ENCODE measurements around the gene ANKRD12. TPM values are rescaled to one million over a fixed set of nuclear protein-coding genes. Genes with fewer than 3 reads are reported as not detected.

ANKRD12 gene
- total RNA-seq, 6 experiments from 2014 or later: 26.5 to 31.3 (median 29.8) TPM

GRCh38 chr18:9096685-9097084 lies 39.9 kb upstream of the ANKRD12 start:
- Mint-ChIP-seq H3K27ac (0 out of 2 replicates have a peak overlapping the region, but pooled peaks have one; percentile 45), H3K36me3 (ENCODE audit: low read depth) (no peaks in the 10 kb centered on the region), H3K4me1 (ENCODE audit: low read depth) (peaks cover 64% of the 10 kb centered on the region), H3K4me3 (no peak overlapping the region), H3K9me3 (no peaks in the 10 kb centered on the region), H3K27me3 (ENCODE audit: insufficient read depth) (peaks cover 1% of the 10 kb centered on the region)
- TF ChIP-seq CTCF (IDR thresholded peaks at IDR 0.05): no peak
- no peak for DNase-seq

GRCh38 chr18:9097349-9097748 lies 39.2 kb upstream of the ANKRD12 start:
- Mint-ChIP-seq H3K27me3 (ENCODE audit: insufficient read depth) (peaks cover 2% of the 10 kb centered on the region), H3K4me3 (no peak overlapping the region), H3K4me1 (ENCODE audit: low read depth) (peaks cover 64% of the 10 kb centered on the region), H3K36me3 (ENCODE audit: low read depth) (no peaks in the 10 kb centered on the region), H3K9me3 (no peaks in the 10 kb centered on the region), H3K27ac (no peak overlapping the region; the same call in 1 of the 2 replicates)
- no peak for DNase-seq
- no peak for TF ChIP-seq CTCF (IDR thresholded peaks at IDR 0.05)

DNA sequence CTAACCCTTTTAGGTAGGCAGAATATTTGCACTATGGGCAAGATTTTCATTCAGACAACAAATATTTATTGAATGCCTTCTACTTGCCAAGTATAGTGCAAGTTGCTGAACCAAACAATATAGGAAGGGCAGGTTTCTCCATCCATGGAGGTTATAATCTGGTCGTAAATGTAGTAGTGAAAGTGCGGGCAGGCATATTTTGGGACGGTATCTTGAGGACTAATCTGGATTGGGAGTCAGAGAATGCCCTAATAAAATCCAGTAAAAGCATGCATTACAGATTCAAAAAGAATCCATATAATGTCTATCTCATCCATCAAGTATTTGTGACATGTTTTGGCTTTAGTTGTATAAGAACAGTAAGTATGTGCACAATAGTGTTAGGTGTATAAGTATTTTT lies 35.8 kb upstream of the ANKRD12 start:
- peaks cover 24% of the 10 kb centered on the region for H3K36me3 Mint-ChIP-seq (ENCODE audit: low read depth)
- no peak for TF ChIP-seq CTCF (IDR thresholded peaks at IDR 0.05)
- peaks cover 2% of the 10 kb centered on the region; the same call in 1 of the 2 replicates for H3K27me3 Mint-ChIP-seq (ENCODE audit: insufficient read depth)
- H3K9me3 Mint-ChIP-seq: no peaks in the 10 kb centered on the region
- H3K4me1 Mint-ChIP-seq (ENCODE audit: low read depth): peaks cover 56% of the 10 kb centered on the region
- H3K27ac Mint-ChIP-seq: peak overlapping the region; percentile 62
- no peak for DNase-seq
- no peak overlapping the region for H3K4me3 Mint-ChIP-seq

- Mint-ChIP-seq H3K9me3 (no peaks in the 10 kb centered on the region), H3K4me3 (peak overlapping the region; percentile 88), H3K27ac (peak overlapping the region; percentile 88), H3K36me3 (ENCODE audit: low read depth) (peaks cover 30% of the 10 kb centered on the region), H3K27me3 (ENCODE audit: insufficient read depth) (peaks cover 2% of the 10 kb centered on the region; the same call in 1 of the 2 replicates), H3K4me1 (ENCODE audit: low read depth) (peaks cover 63% of the 10 kb centered on the region)
- DNase-seq: peak; percentile 67
- no peak for TF ChIP-seq CTCF (IDR thresholded peaks at IDR 0.05)
Observed at GRCh38 chr18:9101730-9102507, 34.7 kb upstream of the ANKRD12 start.

GRCh38 chr18:9102508-9103375 lies 33.8 kb upstream of the ANKRD12 start, which contains the start of gene NDUFV2:
Gene NDUFV2 (plus strand): TSS chr18:9102699. CDS start chr18:9102744, 45 bp downstream.
- Mint-ChIP-seq H3K4me3 (peak within 1 kb of the TSS; percentile 88), H3K9me3 (no peaks in the 10 kb centered on the region), H3K4me1 (ENCODE audit: low read depth) (peaks cover 63% of the 10 kb centered on the region), H3K27me3 (ENCODE audit: insufficient read depth) (peaks cover 2% of the 10 kb centered on the region; the same call in 1 of the 2 replicates), H3K36me3 (ENCODE audit: low read depth) (peaks cover 30% of the 10 kb centered on the region), H3K27ac (peak within 1 kb of the TSS; percentile 94)
- peak; percentile 88 for DNase-seq
- no peak for TF ChIP-seq CTCF (IDR thresholded peaks at IDR 0.05)
